ENCODE measurements around the gene ROCK2.

DNA sequence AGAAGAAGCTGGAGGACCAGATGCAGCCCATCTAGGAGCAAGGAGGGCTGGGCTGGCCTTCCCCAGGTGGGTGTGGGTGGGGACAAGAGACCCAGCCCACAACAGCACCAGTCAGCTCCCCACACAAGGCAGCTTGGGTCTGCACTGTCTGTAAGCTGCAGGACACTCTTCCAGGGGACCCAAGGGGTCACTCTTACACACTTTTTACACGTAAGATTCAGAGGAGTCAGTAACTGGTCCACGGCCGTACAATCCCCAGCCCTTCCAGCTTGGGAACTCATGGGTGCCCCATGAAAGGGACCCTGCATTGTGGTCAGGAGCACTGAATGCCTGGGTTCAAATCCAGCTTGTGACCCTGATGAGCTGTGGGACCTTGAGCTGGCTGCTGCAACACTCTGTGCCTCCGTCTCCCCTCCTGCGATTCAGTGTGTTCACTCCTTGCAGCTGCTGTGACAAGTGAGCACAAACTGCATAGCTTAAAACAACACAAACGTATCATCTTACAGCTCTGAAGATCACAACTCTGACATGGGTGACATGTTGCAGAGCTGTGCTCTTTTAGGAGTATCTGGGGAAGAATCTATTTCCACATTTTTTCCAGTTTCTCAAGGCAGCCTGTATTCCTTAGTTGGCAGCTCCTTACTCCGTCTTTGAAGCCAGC is 200.2 kb downstream of the ROCK2 start:
- TF ChIP-seq EZH2 (IDR thresholded peaks at IDR 0.05; ENCODE audit: low read length) (no peak), CTCF (optimal IDR thresholded peaks at IDR 0.05 in 1 of 3, IDR thresholded peaks at IDR 0.05 in 1 of 3, conservative IDR thresholded peaks at IDR 0.05 in 1 of 3; ENCODE audit: extremely low read depth in 1 of 3, insufficient read depth in 2 of 3, low read length in 3 of 3) (no peak)
